ENCODE data around the gene CDCA8.

GRCh38 chr1:37718181-37718900 lies 26.0 kb downstream of the CDCA8 start:
- no peak for TF ChIP-seq CTCF (IDR thresholded peaks at IDR 0.05; ENCODE audit: low read depth, low read length)
- TF ChIP-seq EZH2phosphoT487 (IDR thresholded peaks at IDR 0.05; ENCODE audit: low read depth) = no peak

Data from OCI-LY3 (cell line).